ENCODE data around the gene DIPK1B.

The DIPK1B gene

DNA sequence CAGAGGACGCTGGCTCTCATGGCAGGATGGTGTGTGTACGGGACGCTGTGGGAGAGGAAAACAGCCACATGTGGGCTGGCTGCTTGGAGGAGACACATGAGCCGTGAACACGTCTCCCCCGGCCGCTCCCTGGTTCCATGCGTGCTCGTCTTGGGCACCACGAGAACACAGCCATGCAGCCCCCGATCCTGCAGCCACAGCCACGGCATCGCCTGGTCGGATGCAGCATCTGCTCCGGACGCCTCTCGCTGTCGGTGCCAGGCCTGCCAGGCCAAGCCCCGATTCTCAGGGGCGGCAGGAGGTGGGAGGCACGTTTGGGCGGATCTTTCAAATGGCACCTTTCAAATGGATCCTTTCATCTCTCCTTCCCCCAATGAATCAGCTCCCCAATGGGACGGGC lies 27.1 kb downstream of the DIPK1B start:
- no peak for DNase-seq (ENCODE audit: low read depth, low spot score)

DNA sequence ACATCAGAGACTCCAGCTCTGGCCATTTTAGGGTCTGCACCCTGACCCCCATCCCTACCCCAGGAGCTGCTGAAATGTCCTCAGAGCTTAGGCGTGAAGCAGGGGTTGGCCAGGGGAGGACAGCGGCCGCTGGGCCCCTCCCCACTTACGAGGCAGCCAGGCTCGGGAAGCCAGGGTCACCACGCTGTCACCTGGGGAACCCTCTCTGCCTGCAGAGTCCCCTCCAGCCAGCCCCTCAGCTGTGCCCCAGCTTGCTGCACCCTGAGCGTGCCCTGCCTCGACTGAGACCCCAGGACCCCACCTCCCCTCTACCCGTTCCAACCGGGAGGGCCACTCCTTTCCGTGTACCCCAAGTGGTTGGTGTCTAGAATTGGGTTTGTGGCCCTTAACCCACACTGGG lies 27.7 kb downstream of the DIPK1B start:
- no peak for DNase-seq (ENCODE audit: low read depth, low spot score)

GRCh38 chr9:136740491-136740890 lies 28.1 kb downstream of the DIPK1B start:
- no peak for DNase-seq (ENCODE audit: low read depth, low spot score)

DNA sequence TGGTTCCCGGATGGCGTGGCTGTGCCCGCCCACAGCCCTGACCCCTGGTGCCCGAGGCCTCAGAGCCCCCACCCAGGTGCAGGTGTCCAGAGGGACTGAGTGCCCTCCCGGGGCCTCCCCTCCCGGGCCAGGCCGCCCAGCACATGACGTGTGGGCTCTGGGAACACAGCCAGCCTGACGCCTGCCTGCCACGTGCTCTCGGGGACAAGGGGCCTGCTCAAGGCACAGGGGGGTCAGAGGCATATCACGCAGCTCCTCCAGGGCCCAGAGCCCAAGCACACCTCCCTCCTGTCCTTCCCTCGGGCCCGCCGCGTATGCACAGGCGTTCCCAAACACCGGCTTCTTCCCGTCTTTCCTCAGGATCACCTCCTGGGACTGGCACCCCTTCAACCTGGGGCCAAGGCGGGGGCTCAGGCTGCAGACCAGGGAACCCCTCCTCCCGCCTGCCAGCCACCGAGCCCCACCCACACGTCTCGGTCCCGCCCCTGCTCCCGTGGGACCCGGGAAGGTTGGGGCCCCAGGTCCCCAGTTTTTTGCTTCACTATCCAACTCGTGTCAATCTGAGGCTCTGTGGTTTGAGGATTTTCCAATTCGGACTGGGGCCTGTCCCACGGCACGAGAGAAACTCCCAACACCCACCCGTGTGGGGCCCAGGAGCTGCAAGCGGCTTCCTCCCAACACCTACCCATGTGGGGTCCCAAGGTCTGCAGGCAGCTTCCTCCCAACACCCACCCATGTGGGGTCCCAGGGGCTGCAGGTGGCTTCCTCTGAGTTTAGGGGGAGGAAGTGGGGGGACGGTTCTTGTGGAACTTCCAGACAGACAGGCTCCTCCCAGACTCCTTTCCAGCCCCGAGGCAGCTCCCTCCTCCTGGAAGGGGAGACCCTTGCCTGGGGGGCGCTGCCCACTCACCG lies 28.9 kb downstream of the DIPK1B start:
- no peak for DNase-seq (ENCODE audit: low read depth, low spot score)

- DNase-seq (ENCODE audit: low read depth, low spot score), result no peak
These were observed 29.7 kb downstream of the DIPK1B start for GRCh38 chr9:136741883-136742571.

- DNase-seq (ENCODE audit: low read depth, low spot score), result no peak
These were observed 30.4 kb downstream of the DIPK1B start, which contains the start of gene LCN10 for GRCh38 chr9:136742591-136743391. Gene LCN10 (minus strand): TSS chr9:136742940. CDS start chr9:136742903, 37 bp downstream.

- DNase-seq (ENCODE audit: low read depth, low spot score), result no peak
These were observed 31.4 kb downstream of the DIPK1B start for GRCh38 chr9:136743639-136744211.

GRCh38 chr9:136744773-136745172 lies 32.4 kb downstream of the DIPK1B start:
- DNase-seq (ENCODE audit: low read depth, low spot score), result no peak

DNA sequence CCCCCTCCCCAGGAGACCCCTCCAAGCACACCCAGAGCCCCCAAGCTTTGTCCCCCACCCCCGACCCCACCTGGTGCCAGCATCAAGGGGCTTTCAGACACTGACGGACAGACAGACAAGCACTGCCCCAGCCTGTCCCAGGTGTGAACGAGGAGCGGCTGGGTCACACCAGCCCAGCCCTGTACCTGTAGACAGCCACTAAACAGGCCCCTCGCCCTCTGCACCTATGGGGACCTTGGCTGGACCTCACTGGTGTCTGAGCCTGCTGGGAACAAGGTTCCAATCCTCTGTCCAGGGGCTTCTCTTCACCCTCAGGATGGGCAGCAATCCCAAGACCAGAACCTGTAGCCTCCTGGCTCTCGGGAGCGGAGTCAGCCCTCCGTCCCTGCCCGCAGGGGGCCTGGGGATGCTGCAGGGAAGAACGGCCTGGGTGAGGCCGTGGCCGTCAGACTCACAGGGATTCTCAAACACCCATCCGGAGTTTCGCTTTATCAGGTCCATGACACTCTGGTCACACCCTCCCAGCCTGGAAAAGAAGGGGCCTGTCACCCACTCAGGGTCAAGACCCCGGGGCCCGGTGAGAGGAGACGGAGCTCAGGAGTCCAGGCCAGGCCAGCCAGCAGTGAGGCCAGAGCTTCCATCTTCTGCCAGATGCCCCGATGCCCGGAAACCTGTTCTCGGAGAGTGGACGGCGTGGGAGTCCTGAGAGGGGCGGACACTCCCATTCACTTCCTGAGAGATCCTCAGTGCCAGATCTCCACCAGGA lies 33.2 kb downstream of the DIPK1B start:
- DNase-seq (ENCODE audit: low read depth, low spot score), result no peak

- no peak for DNase-seq (ENCODE audit: low read depth, low spot score)
These were observed 33.8 kb downstream of the DIPK1B start for GRCh38 chr9:136746155-136746490.

DNA sequence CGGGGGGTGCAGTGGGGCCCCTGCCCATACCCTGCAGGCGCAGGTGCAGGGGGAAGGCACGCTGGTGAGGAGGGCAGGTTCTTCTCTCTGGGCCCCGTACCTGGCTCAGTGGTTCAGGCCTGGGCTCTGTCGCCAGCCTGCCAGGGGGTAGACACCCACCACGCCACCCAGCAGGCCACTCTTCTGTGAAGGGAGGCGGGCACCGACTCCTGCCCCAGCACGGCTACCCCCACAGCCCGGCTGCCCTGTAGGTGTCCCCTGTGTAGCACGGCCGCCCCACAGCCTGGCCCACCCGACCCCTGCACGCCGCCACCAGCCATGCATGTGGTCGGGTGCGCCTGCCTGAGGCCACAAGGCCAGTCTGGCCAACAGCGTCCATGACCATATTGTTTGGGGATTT lies 34.2 kb downstream of the DIPK1B start:
- no peak for DNase-seq (ENCODE audit: low read depth, low spot score)

DNA sequence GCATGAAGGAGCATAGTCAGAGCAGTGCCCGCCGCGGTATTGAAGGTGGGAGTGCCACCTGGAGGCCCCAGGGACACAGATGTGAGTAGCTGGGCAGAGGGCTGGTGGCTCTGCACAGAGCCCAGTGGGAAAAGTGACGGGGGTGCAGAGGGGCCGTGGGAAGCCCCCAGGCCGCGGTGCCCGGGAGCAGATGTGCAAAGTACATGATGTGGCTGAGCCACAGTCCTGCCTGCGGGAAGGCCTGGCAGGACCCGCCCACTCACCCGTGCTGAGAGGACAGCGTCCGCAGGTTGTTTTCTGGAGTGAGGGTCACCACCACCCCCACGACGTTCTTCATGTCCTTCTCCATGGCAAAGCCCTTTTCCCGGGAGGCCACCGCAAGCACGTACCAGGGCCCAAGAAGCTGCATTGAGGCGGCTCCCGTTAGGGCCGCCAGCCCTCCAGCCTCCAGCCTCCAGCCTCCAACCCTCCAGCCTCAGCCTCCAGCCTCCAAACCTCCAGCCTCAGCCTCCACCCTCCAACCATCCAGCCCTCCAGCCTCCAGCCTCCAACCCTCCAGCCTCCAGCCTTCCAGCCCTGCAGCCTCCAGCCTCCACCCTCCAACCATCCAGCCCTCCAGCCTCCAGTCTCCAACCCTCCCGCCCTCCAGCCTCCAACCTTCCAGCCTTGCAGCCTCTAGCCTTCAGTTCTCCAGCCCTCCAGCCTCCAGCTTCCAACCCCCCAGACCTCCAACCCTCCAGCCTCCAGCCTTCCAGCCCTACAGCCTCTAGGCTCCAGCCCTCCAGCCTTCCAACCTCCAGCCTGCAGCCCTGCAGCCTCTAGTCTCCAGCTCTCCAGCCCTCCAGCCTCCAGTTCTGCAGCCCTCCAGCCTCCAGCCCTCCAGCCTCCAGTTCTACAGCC lies 35.0 kb downstream of the DIPK1B start:
- no peak for DNase-seq (ENCODE audit: low read depth, low spot score)

GRCh38 chr9:136748201-136748600 lies 35.8 kb downstream of the DIPK1B start, which contains the start of gene LCN6:
Gene LCN6 (minus strand): TSS chr9:136748525. CDS start chr9:136748483, 42 bp downstream.
- no peak for DNase-seq (ENCODE audit: low read depth, low spot score)

- DNase-seq (ENCODE audit: low read depth, low spot score), result no peak
These were observed 36.6 kb downstream of the DIPK1B start for GRCh38 chr9:136748666-136749611.

- no peak for DNase-seq (ENCODE audit: low read depth, low spot score)
These were observed 38.2 kb downstream of the DIPK1B start for GRCh38 chr9:136750526-136750925.

- no peak for DNase-seq (ENCODE audit: low read depth, low spot score)
These were observed 38.9 kb downstream of the DIPK1B start for GRCh38 chr9:136751244-136751643.

- DNase-seq (ENCODE audit: low read depth, low spot score), result no peak
These were observed 39.4 kb downstream of the DIPK1B start for GRCh38 chr9:136751814-136752213.

GRCh38 chr9:136753371-136754058 lies 41.1 kb downstream of the DIPK1B start:
- DNase-seq (ENCODE audit: low read depth, low spot score), result no peak

Measured in brain pericyte (primary cell).